PC-9 (cell line): Measurements from ENCODE around the gene MYOF. TPM values are rescaled to one million over a fixed set of nuclear protein-coding genes. Genes with fewer than 3 reads are reported as not detected.
A peak's percentile ranks its signal among the peaks of the same experiment; 100 is the strongest.
"Not testable (repeated sequence)": the region's sequence is repeated elsewhere in the genome, so short reads cannot be mapped to it uniquely, and the experiment has no call there.

Experiments
- BruUV-seq: library from RNA; stranded (reverse); fragments of 400-500 nt; replicated peaks from 2 replicates; lab custom pipeline; 2021; lab: Mats Ljungman, UMichigan
- CTCF ChIA-PET: fragments of 300-600 bp; sonication (Branson Sonifier 250); formaldehyde crosslinking; loops from one replicate; lab custom pipeline; 2022; ENCODE audit warnings: antibody characterized with exemption; lab: Charles Lee
- POLR2A ChIA-PET: fragments of 300-600 bp; sonication (Branson Sonifier 250); formaldehyde crosslinking; loops from one replicate; lab custom pipeline; 2022; ENCODE audit warnings: antibody characterized with exemption; ENCODE audit not compliant: unreplicated experiment; lab: Charles Lee
- DNase-seq, 2 experiments: peaks; one replicate each; pipeline versions ENCODE4 v3.0.0 to v3.0.0-alpha.2; 2015 to 2022; ENCODE audit warnings: mixed read lengths in 1 of 2
- H2AFZ ChIP-seq: fragments of 200-600 bp; sonication (generic); 2 replicates; pipeline ENCODE4 v1.8.1; 2017; ENCODE audit warnings: antibody characterized with exemption
- H3F3A ChIP-seq: fragments of 200-600 bp; sonication (generic); 2 replicates; pipeline ENCODE4 v1.8.1; 2017; ENCODE audit warnings: antibody characterized with exemption, mild to moderate bottlenecking, low read depth; ENCODE audit not compliant: insufficient read depth
- H3K27ac ChIP-seq: fragments of 200-600 bp; sonication (generic); 2 replicates; pipeline ENCODE4 v1.6.1; 2016; ENCODE audit warnings: mixed run types
- H3K27me3 ChIP-seq: fragments of 200-600 bp; sonication (generic); 2 replicates; pipeline ENCODE4 v1.6.1; 2016; ENCODE audit warnings: low read depth, mixed run types; ENCODE audit not compliant: insufficient read depth
- H3K36me3 ChIP-seq: fragments of 200-600 bp; sonication (generic); 2 replicates; pipeline ENCODE4 v1.6.1; 2016; ENCODE audit warnings: low read depth, mixed run types
- H3K4me1 ChIP-seq: fragments of 200-600 bp; sonication (generic); replicated peaks from 2 replicates; pipeline ENCODE4 v1.6.1; 2016; ENCODE audit warnings: mixed run types; ENCODE audit not compliant: insufficient read depth
- H3K4me2 ChIP-seq: fragments of 200-600 bp; sonication (generic); 2 replicates; pipeline ENCODE4 v1.6.1; 2017; ENCODE audit warnings: mixed run types
- H3K4me3 ChIP-seq: fragments of 200-600 bp; sonication (generic); 2 replicates; pipeline ENCODE4 v1.6.1; 2016; ENCODE audit warnings: mixed run types
- H3K79me2 ChIP-seq: fragments of 200-600 bp; sonication (generic); 2 replicates; pipeline ENCODE4 v1.6.1; 2017; ENCODE audit warnings: low read depth, mixed run types
- H3K9me2 ChIP-seq: fragments of 200-600 bp; sonication (generic); 2 replicates; pipeline ENCODE4 v1.8.1; 2017; ENCODE audit warnings: mild to moderate bottlenecking; ENCODE audit not compliant: insufficient read depth
- H3K9me3 ChIP-seq: fragments of 200-600 bp; sonication (generic); 2 replicates; pipeline ENCODE4 v1.8.1; 2016; ENCODE audit warnings: low read depth; ENCODE audit not compliant: insufficient read depth
- H4K20me1 ChIP-seq: fragments of 200-600 bp; sonication (generic); 2 replicates; pipeline ENCODE4 v1.8.1; 2017; ENCODE audit not compliant: insufficient read depth
- CTCF ChIP-seq: fragments of 200-600 bp; sonication (generic); conservative IDR thresholded peaks from 2 replicates; pipeline ENCODE4 v1.6.1; 2017; ENCODE audit warnings: mixed run types, antibody characterized with exemption, mild to moderate bottlenecking, moderate library complexity
- EZH2 ChIP-seq: fragments of 200-600 bp; sonication (generic); IDR thresholded peaks from 2 replicates; pipeline ENCODE4 v1.8.0; 2017; ENCODE audit warnings: antibody characterized with exemption, low read depth
- intact Hi-C: fragments of 100-400 bp; cut with micrococcal nuclease; formaldehyde crosslinking; loops from one replicate; pipeline ENCODE4 v1.10.0; 2022; ENCODE audit not compliant: unreplicated experiment
- total RNA-seq: library from RNA; stranded (reverse); gene quantifications from 2 replicates; pipeline ENCODE4 v1.2.3, GENCODE V29; 2021

The MYOF gene
- total RNA-seq, 1 experiment from 2014 or later = 274 TPM

GRCh38 chr10:93367664-93368063 lies 114.5 kb downstream of the MYOF start:
- Histone ChIP-seq H3K4me3 (no peak overlapping the region), H2AFZ (no peak overlapping the region), H4K20me1 (no peaks in the 10 kb centered on the region), H3K4me1 (no peaks in the 10 kb centered on the region), H3K4me2 (no peak overlapping the region), H3K9me3 (no peaks in the 10 kb centered on the region), H3K27me3 (no peaks in the 10 kb centered on the region), H3K27ac (no peak overlapping the region), H3F3A (no peaks in the 10 kb centered on the region), H3K79me2 (no peaks in the 10 kb centered on the region), H3K36me3 (no peaks in the 10 kb centered on the region), H3K9me2 (no peaks in the 10 kb centered on the region)
- no peak for DNase-seq
- intact Hi-C loops = loop anchor here (10.0 kb wide), 1 partner anchor 317 kb away; no protein-coding TSS in a partner anchor
- no TSS peak for BruUV-seq
- POLR2A ChIA-PET = no interaction called here
- TF ChIP-seq CTCF (no peak), EZH2 (no peak)
- CTCF ChIA-PET = interaction anchor here (0.5 to 0.6 kb wide), 2 partner anchors 280 to 321 kb away, joined by 3 to 13 read pairs; no protein-coding TSS in a partner anchor

GRCh38 chr10:93364966-93365365 lies 117.2 kb downstream of the MYOF start:
- intact Hi-C loops = loop anchor here (10.0 kb wide), 1 partner anchor 320 kb away; no protein-coding TSS in a partner anchor
- Histone ChIP-seq H3K36me3 (no peaks in the 10 kb centered on the region), H3F3A (no peaks in the 10 kb centered on the region), H4K20me1 (no peaks in the 10 kb centered on the region), H2AFZ (no peak overlapping the region), H3K4me3 (no peak overlapping the region), H3K9me3 (no peaks in the 10 kb centered on the region), H3K79me2 (no peaks in the 10 kb centered on the region), H3K4me1 (no peaks in the 10 kb centered on the region), H3K27ac (no peak overlapping the region), H3K9me2 (no peaks in the 10 kb centered on the region), H3K27me3 (no peaks in the 10 kb centered on the region), H3K4me2 (no peak overlapping the region)
- ChIA-PET CTCF (no interaction called here), POLR2A (no interaction called here)
- no TSS peak for BruUV-seq
- TF ChIP-seq EZH2 = no peak
- TF ChIP-seq CTCF = no peak
- DNase-seq = no peak

GRCh38 chr10:93363891-93364648 lies 118.1 kb downstream of the MYOF start:
- BruUV-seq = no TSS peak
- H4K20me1 ChIP-seq = no peaks in the 10 kb centered on the region
- H3K4me3 ChIP-seq = no peak overlapping the region
- H3K36me3 ChIP-seq = no peaks in the 10 kb centered on the region
- no peak overlapping the region for H2AFZ ChIP-seq
- no peaks in the 10 kb centered on the region for H3K9me3 ChIP-seq
- peak; percentile 64 to 68 for DNase-seq
- intact Hi-C loops = loop anchor here (10.0 kb wide), 1 partner anchor 321 kb away; no protein-coding TSS in a partner anchor
- TF ChIP-seq EZH2 (no peak), CTCF (no peak)
- CTCF ChIA-PET = interaction anchor here (0.7 kb wide), 1 partner anchor 12 kb away, joined by 4 read pairs; no protein-coding TSS in a partner anchor
- H3K27me3 ChIP-seq = no peaks in the 10 kb centered on the region
- H3K9me2 ChIP-seq = no peaks in the 10 kb centered on the region
- no peaks in the 10 kb centered on the region for H3K79me2 ChIP-seq
- no peaks in the 10 kb centered on the region for H3F3A ChIP-seq
- POLR2A ChIA-PET = no interaction called here
- no peaks in the 10 kb centered on the region for H3K4me1 ChIP-seq
- H3K4me2 ChIP-seq = no peak overlapping the region
- 0 out of 2 replicates have a peak overlapping the region, but pooled peaks have one; percentile 9 for H3K27ac ChIP-seq

GRCh38 chr10:93358398-93358797 lies 123.7 kb downstream of the MYOF start:
- H3K27me3 ChIP-seq, H2AFZ ChIP-seq, H3K79me2 ChIP-seq, POLR2A ChIA-PET, H3K36me3 ChIP-seq, DNase-seq, H3K4me3 ChIP-seq, CTCF ChIA-PET, BruUV-seq, H3K9me3 ChIP-seq, H3F3A ChIP-seq, H3K9me2 ChIP-seq, H3K4me1 ChIP-seq, H3K4me2 ChIP-seq, H4K20me1 ChIP-seq, H3K27ac ChIP-seq: not testable (repeated sequence)
- intact Hi-C loops = loop anchor here (5.0 kb wide), 1 partner anchor 276 kb away; no protein-coding TSS in a partner anchor
